NCI-H2227 (cell line): ENCODE measurements around the gene KCNK4.

Experiments
- DNase-seq: peaks from one replicate; lab custom pipeline; 2025; ENCODE audit not compliant: unreplicated experiment; lab: John Stamatoyannopoulos, UW

The KCNK4 gene

DNA sequence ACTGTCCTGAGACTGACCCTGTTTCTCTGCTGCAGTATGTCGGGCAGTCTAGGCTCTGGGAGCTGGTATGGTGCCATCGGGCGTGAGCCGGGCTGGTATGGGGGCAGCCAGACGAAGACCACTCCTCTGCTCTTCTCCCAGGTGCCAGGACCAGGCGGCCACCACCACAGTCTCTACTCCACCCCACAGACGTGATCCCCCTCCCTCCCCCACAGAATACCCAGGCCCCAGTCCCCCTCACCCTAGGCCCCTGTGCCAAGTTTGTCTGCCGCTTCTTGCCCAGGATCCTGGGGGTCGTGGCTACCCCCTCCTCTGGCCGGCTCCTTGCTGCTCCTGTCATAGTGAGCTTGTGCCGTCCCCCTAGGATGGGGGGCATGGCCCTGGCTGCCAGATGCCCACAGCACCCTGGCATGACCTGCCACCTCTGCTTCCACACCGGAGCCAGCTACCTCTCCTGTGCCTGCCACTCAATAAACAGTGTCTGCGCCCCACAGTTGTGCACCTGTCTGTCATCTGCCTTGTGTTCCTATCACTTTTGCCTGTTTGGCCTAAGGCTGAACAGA lies 2.0 kb upstream of the KCNK4 start:
- DNase-seq, result no peak

- DNase-seq, result no peak
These were observed 495 bp upstream of the KCNK4 start for GRCh38 chr11:64290352-64291261.

GRCh38 chr11:64291752-64292459 lies 804 bp downstream of the KCNK4 start:
- DNase-seq, result no peak

DNA sequence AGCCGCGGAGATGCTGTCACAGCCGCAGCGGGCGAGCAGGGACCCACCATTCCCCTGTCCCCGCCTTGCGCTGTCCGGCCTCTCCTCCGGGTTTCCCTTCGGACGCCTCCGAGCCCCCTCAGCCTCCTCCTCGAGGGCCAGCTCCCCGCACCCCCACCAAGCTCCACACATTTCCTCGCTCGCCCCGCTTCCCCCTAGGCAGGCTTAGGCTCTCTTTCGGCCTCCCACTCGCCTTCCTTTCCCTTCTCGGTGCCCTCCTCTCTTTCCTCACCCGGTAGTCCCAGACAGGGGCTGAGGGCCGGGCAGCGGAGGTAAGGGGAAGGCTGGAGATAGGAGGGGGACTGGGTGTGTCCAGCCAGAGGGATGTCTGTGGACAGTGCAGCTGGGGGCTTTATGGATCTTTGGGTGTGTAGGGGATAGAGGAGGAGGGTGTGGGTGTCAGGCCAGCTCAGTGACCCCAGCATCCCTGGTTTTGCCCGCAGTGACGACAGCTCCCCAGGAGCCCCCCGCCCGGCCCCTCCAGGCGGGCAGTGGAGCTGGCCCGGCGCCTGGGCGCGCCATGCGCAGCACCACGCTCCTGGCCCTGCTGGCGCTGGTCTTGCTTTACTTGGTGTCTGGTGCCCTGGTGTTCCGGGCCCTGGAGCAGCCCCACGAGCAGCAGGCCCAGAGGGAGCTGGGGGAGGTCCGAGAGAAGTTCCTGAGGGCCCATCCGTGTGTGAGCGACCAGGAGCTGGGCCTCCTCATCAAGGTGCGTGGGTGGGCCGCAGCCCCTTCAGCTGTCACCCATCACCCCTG lies 1.6 kb downstream of the KCNK4 start:
- DNase-seq, result no peak

DNA sequence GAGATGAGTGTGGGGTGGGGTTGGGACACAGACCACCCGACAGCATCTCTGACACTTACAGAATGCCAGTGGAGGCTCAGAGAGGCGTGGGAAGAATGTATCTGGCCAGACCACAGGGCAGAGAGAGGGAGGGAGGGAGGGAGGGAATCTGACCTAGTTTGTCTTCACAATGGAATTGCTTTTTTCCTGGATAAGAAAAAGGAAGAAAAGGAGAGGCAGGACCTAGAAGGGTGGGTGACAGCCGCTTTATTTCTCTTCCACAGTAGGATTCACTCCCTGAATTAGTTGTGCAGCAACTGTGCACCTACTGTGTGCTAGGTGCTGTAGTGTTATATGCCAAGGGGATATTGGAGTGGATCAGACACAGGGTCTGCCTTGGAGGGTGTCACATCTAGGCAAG lies 3.7 kb downstream of the KCNK4 start:
- DNase-seq, result no peak

DNA sequence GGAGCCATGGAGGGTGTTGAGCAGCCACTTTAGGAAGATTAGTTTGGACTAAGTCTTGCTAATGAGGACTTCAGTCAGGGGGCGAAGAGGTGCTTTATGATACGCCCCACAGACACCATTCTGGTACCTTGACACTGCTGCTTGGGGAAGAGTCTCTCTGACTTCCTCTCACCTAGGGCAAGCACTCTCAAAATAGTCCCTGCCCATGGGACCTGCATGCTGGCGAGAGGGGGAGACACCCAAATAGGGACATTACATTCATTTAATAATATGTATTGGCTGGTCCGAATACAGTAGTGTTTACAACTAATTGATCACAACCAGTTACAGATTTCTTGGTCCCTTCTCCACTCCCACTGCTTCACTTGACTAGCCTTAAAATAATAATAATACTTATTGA lies 4.7 kb downstream of the KCNK4 start:
- no peak for DNase-seq

GRCh38 chr11:64296236-64296635 lies 5.1 kb downstream of the KCNK4 start:
- no peak for DNase-seq

DNA sequence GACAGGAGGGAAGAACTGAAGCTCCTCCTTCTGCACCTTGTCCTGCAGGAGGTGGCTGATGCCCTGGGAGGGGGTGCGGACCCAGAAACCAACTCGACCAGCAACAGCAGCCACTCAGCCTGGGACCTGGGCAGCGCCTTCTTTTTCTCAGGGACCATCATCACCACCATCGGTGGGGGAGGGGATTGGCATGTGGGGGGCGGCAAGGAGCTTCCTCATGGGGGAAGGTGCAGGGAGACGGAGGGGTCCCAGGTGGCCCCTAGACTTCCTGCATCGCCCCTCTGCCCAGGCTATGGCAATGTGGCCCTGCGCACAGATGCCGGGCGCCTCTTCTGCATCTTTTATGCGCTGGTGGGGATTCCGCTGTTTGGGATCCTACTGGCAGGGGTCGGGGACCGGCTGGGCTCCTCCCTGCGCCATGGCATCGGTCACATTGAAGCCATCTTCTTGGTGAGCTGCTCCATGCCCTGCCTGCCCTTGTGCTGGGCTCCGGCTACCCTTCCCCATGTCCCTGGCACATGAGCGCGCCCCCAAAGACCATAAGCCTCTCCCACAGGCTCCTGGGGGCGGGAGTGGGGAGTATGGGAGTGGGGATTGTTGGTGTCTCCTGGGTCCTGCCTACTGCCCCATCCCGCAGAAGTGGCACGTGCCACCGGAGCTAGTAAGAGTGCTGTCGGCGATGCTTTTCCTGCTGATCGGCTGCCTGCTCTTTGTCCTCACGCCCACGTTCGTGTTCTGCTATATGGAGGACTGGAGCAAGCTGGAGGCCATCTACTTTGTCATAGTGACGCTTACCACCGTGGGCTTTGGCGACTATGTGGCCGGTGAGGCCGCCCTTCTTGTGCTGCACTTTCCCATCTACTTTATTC lies 6.0 kb downstream of the KCNK4 start:
- no peak for DNase-seq

GRCh38 chr11:64297699-64298358 lies 6.7 kb downstream of the KCNK4 start:
- DNase-seq, result no peak

DNA sequence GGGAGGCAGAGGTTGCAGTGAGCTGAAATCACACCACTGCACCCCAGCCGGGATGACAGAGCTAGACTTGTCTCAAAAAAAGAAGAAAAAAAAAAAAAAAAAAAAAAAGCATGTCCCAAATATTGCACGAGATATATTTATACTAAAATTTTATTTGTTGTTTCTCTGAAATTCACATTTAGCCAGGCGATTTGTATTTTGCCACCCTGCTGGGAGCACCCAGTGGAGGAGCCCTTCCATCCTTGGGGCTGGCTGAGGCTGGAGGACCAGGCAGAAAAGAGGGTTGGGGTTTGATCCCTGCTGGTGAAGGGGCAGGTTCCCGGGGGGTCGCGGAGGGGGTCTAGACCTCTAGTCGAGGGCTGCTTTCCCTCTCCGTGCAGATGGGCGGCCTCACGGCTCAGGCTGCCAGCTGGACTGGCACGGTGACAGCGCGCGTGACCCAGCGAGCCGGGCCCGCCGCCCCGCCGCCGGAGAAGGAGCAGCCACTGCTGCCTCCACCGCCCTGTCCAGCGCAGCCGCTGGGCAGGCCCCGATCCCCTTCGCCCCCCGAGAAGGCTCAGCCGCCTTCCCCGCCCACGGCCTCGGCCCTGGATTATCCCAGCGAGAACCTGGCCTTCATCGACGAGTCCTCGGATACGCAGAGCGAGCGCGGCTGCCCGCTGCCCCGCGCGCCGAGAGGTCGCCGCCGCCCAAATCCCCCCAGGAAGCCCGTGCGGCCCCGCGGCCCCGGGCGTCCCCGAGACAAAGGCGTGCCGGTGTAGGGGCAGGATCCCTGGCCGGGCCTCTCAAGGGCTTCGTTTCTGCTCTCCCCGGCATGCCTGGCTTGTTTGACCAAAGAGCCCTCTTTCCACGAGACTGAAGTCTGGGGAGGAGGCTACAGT lies 8.1 kb downstream of the KCNK4 start:
- DNase-seq, result no peak

DNA sequence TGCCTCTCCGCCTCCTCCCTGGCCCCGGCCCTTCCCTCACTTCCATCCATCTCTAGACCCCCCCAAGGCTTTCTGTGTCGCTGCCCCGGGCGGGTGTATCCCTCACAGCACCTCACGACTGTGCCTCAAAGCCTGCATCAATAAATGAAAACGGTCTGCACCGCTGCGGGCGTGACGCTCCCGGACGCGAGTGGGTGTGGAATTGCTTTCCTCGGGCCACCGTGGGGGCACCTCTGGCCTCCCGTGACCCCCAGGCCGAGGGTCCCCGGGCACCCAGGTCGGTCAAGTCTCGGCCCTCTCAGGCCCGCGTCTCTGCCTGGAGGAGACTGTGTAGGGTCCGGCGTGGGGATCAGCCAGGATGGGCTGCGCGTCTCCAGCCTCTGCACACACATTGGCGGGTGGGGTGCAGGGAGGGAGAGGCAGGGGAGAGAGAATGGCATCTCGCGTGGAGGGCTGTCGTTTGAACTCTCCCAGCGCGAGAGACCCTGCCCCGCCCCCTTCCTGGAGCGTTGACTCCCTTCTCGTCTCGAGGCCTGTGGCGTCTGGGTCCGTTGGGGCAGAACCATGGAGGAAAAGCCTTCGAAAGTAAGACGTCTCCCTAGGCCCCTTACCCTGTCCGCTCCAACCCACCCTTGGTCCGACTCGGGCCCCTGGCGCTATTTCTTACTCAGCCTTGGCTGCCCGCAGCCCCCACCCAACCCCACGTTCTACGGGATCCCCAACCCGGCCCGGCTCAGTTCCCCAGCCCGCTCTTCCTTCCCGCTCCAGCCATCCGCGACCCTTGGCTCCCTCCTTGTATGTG lies 8.9 kb downstream of the KCNK4 start, which contains the start of gene CATSPERZ:
Gene CATSPERZ, plus strand, starts transcription at position 512 of the 802 bp plus-strand sequence. Its CDS starts 53 bp downstream, at position 565.
- DNase-seq, result no peak

GRCh38 chr11:64303109-64304031 lies 12.3 kb downstream of the KCNK4 start:
- DNase-seq, result no peak

- DNase-seq, result no peak
These were observed 12.9 kb downstream of the KCNK4 start for GRCh38 chr11:64304032-64304315.

- peak; percentile 92 for DNase-seq
These were observed 13.4 kb downstream of the KCNK4 start for GRCh38 chr11:64304316-64305072.

DNA sequence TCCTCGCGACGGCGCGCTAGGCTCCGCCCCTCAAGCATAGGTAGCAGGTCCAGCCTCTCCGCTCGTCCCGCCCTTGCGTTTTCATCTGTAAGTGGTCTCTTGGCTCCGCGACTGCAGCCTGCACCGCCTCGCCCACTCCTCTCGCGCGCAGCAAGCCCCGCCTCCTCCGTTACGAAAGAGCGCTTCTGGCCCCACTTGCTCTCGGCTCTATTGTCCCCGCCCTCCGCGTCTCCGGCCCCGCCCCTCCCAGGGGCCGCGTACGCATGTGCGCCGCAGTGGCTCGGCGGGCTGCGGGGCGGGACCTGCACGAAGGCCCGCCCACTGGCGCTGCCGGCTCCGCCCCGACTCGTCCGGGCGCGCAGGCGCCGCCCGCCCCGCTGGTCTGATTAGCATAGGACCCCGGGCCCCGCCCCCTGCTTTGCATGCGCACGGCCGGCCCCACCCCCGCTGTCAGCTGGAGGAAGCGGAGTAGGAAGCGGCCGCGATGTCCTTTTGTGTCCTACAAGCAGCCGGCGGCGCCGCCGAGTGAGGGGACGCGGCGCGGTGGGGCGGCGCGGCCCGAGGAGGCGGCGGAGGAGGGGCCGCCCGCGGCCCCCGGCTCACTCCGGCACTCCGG lies 14.1 kb downstream of the KCNK4 start, which contains the start of gene ESRRA:
Gene ESRRA, plus strand, starts transcription at position 450 of the 616 bp plus-strand sequence. CDS start 1,656 bp downstream, outside the sequence.
- peak; percentile 100 for DNase-seq
